Measurements from ENCODE around the gene SLC39A2.

The SLC39A2 gene

DNA sequence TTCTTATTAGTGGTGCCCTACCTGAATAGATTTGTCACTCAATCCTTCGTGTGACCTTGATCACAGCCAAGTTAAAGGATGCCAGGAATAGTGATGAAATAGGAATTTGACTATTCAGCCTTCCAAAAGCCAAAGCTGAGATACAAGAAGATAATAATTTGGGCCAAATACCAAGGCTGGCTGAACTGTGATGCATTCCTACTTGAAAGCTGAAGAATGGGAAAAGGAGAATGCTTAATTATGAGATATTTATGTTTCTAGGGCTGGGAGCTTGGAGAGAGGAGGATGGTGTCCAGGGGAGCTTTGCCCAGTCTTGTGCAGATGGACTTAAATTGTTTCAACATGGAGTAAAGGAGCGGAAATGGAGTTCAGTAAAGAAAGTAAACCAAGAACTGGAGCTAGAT, 48.3 kb downstream of the SLC39A2 start:
- no peak for DNase-seq (ENCODE audit: low spot score)

DNA sequence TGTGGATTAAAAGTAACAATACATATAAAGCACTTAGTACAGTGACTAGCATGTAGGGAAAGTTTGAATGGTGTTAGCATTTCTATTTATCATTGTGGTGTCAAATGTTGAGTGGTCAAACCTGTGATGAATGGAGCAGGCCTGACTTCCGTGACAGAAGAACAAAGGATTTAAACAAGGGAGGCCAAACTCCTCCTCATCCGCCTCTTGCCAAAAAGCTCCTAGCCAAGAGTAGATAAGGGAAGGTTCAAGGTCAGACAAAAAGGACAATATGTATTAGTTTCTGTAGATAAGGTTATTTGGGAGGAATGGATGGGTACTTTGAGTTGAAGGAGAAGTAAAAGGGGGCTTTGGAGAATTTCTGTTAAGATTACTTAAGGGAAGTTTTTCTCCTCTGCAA, 49.5 kb downstream of the SLC39A2 start:
- no peak for DNase-seq (ENCODE audit: low spot score)

DNA sequence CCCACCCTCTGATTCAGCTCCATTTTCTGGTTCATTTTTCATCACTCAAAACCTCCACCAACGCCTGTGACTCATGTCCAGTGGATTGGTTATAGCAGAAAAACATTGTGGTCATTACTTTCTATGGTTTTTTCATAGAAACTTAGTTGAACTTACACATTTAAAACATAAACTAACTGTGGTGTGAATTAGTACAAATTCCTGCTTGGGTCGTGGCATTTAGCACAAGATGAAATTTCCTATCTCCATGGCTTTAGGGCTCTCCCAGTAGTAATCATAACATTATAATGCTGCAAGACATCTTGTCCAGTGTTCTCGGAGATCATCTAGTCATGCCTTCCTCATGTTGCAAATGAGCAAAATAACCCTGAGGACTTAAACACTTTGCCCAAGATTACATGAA, 50.2 kb downstream of the SLC39A2 start:
- no peak for DNase-seq (ENCODE audit: low spot score)

DNA sequence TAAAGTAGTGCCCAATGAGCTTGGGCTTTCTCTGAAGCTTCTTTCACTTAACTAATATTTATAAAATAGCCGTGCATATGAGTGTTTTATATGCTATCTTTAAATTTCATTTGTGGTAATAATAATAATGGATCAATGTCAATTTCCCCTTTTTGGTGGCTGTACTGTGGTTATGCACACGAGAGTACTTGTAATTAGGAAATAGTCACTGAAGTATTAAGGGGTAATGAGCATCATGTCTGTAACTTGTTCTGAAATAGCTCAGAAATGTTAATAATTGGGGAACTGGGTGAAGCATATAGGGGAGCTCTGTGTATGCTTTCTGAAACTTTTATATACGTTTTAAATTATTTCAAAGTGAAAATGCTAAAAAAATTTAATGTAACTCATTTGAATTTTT, 51.5 kb downstream of the SLC39A2 start:
- no peak for DNase-seq (ENCODE audit: low spot score)

All from hematopoietic multipotent progenitor cell treated with erythropoietin and hydrocortisone succinate and interleukin-3 and kit ligand, for 17 days (in vitro differentiated cells).